ENCODE results near the gene IMPDH1.

GRCh38 chr7:128431754-128432153 lies 22.0 kb upstream of the IMPDH1 start:
- TF ChIP-seq CTCF (IDR thresholded peaks at IDR 0.05): no peak
- TF ChIP-seq POLR2A (IDR thresholded peaks at IDR 0.05): no peak
